GM18861 (cell line): ENCODE data around the gene HGF.

ENCODE experiments used
- ATAC-seq: cut with Tn5 transposase; IDR thresholded peaks from one replicate; pipeline ENCODE4 v1.9.1; 2021; ENCODE audit not compliant: unreplicated experiment

Gene HGF

DNA sequence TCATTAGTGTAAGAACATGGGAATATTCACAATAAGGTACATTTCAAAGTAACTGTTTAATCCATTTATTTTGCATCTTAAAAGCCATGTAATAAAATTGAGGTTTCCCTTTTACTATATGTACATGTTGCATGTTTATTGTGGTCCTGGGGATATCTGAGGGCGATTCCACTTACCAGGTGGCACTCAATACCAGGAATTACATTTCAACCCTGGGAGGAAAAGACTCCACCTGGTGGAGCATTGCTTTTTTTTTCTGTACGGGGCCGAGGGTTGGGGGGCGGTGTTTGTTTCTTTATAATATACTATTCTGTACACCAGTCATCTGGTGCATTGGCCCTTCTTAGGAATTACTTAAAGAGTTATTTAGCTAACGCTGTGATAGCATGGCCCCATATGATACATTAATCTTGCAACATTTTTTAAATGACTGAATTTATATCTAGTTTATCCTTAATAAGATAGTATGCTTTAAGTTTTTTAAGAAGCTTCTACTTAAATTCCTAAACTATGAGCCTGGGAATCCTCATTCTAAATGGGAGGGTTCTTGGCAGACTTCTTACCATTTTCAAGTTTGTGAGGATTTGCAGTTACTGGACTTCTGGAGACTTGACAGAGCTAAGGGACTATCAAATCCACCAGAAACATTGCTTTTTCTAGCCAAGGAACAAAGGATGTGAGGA, 7.2 kb upstream of the HGF start:
- ATAC-seq, result no peak

DNA sequence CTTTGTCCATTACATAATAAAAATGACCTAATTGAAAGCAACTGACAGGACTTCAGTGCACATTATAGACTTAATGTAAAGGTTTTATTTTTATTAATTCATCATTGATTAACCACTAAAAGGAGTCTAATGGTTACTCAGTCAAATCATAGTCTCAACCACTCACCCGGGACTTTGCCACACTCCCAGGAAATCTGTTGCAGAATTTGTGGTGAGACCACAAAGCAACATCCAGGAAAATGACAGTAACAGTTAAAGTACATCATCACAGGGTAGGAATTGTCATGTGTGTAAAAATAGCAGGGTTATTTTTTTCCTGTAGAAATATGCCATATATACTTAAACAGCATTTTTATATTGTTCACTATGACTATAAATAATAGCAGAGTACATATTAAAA, 6.3 kb upstream of the HGF start:
- ATAC-seq, result no peak

- ATAC-seq, result no peak
Measured at GRCh38 chr7:81775560-81775959, 5.7 kb upstream of the HGF start.

- ATAC-seq, result no peak
Measured at GRCh38 chr7:81774551-81774950, 4.7 kb upstream of the HGF start.

DNA sequence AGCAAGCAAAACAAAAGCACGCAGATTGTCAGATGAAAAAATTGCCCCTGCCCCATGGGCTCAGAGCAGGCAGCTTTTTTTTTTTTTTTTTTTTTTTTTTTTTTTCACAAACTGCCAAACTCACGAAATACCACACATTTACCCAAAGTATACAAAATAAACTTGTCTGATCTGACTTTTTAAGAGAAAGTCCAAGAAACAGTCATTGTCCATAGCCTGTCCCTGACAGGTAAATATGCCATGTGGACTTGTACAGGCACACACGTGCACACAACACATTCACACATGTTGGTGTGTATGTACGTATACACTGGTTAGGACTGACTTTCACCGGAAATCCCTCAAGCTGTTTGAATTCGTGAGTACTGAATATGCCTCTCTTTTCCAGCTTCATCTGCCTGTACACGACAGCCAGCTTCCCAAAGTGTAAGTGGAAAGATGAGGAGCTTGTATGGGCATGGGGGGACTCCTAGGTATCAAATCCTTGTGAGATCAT, 929 bp upstream of the HGF start:
- ATAC-seq, result no peak

GRCh38 chr7:81768951-81769778, 682 bp downstream of the HGF start:
- no peak for ATAC-seq

GRCh38 chr7:81767926-81768325, 1.9 kb downstream of the HGF start:
- ATAC-seq, result no peak

GRCh38 chr7:81761821-81762220, 8.0 kb downstream of the HGF start:
- ATAC-seq, result no peak

DNA sequence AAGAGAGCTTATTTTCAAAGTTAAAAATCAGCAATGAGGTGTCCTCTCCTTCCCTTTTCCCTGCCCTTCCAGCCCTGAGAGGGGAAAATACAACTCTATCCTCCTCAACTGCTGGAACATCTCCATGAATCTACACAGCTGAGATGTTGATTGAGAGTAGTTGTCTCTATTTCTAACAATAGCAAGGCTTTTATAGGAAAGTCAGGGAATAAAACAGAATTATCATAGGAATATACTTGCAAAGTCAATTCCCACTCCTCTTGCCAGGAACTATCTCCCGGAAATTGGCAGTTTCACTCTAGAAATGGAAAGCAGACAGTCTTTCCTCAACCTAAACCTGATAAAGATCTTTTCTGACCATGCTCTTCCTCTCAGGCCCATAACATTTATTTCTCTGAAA, 8.8 kb downstream of the HGF start:
- no peak for ATAC-seq

DNA sequence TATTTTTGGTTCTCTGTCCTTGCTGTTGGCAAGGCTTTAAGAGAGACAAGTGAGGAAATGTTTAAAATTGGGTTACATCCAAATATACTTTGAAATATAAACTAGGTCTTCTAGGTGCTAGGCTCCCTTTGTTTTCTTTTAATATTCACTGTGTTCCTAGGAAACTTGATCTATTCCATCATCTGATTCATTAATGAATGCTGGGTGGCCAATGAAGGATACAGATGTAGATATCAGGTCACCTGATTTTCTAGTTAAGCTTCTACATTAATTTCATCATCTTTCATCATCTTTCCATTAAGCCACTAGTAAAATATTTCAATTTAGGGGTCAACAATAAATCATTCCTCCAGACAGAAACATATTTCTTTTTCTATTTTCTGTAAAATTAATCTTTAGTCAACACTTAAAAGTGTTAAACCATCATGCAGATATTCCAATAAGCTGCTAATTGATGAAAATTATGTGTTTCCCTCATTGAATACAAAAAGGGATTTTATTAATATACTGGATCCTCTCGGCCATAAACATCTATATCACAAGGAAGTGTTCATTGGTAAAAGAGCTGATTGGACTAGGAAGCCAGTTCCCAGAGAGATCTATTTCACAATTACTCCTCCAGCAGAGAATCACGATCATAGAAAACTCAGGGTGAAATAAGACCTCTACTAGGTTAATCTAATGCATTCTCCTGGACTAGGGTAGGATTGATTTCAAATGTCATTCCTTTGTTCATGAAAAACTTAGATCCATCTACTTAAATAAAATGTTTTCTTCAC, 14.7 kb downstream of the HGF start:
- no peak for ATAC-seq

- ATAC-seq, result no peak
Measured at GRCh38 chr7:81753392-81753791, 16.5 kb downstream of the HGF start.

GRCh38 chr7:81752318-81752714, 17.5 kb downstream of the HGF start:
- no peak for ATAC-seq

DNA sequence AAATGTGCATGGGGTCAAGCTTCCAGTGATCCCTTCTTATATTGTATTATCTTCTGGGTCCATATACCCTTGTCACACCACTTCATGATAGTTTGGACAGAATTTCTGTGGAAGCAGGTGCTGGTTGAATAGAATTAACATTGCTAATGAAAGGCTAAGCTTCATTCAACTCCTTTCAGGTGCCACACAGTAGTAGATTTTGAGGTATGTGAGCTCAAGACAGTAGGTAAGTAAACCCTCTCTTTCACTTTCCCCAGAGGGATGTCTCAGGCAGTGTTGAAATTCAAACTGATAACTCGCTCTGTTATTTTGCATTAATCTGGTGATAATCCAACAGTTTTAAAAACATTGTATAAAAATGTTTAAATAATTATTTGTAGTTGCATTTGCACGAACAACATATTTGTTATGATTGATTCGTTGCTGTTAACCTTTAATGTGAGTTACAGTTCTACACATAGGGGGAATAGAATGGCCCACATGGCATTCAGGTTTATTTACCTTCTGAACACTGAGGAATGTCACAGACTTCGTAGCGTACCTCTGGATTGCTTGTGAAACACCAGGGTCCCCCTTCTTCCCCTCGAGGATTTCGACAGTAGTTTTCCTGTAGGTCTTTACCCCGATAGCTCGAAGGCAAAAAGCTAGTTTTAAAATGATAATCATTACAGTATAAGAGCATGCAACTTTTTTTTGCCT, 18.1 kb downstream of the HGF start:
- no peak for ATAC-seq

- ATAC-seq, result no peak
Measured at GRCh38 chr7:81745637-81746036, 24.2 kb downstream of the HGF start.

GRCh38 chr7:81744389-81744788, 25.5 kb downstream of the HGF start:
- ATAC-seq, result no peak

- ATAC-seq, result no peak
Measured at GRCh38 chr7:81743665-81744064, 26.2 kb downstream of the HGF start.

DNA sequence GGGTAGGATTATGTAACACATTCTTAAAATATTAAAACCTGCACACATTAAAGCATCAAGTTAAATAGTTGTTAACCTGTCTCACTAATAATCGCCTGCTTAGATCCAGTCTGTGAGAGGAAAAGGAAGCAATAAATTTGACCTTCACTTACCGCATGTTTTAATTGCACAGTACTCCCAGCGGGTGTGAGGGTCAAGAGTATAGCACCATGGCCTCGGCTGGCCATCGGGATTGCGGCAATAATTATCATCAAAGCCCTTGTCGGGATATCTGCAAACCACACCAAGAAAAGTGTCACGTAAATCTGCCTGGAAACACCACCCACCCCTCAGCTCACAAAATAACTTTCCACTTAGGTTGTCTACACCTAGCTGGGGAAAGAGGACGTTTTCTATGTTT, 26.6 kb downstream of the HGF start:
- ATAC-seq, result no peak

- ATAC-seq, result no peak
Measured at GRCh38 chr7:81740403-81740802, 29.4 kb downstream of the HGF start.

GRCh38 chr7:81736091-81736490, 33.8 kb downstream of the HGF start:
- no peak for ATAC-seq

- ATAC-seq, result no peak
Measured at GRCh38 chr7:81725812-81726127, 44.1 kb downstream of the HGF start.
